ENCODE results near the gene MTFP1.
A peak's percentile ranks its signal among the peaks of the same experiment; 100 is the strongest.
"Not testable (repeated sequence)": the region's sequence is repeated elsewhere in the genome, so short reads cannot be mapped to it uniquely, and the experiment has no call there.

Gene MTFP1

GRCh38 chr22:30425616-30426387, at the start of gene MTFP1:
MTFP1 (plus strand) TSS chr22:30425768; CDS start chr22:30425880, 112 bp downstream.
- peak; percentile 33 to 57 for DNase-seq

GRCh38 chr22:30380011-30380410, 45.6 kb upstream of the MTFP1 start:
- DNase-seq, result no peak

GRCh38 chr22:30381264-30381663, 44.3 kb upstream of the MTFP1 start:
- DNase-seq, result no peak

- no peak for DNase-seq
These were observed 43.2 kb upstream of the MTFP1 start for GRCh38 chr22:30382340-30382739.

GRCh38 chr22:30383061-30383460, 42.5 kb upstream of the MTFP1 start:
- DNase-seq, result no peak

- DNase-seq, result no peak
These were observed 39.6 kb upstream of the MTFP1 start for GRCh38 chr22:30385942-30386341.

- no peak for DNase-seq
These were observed 39.0 kb upstream of the MTFP1 start for GRCh38 chr22:30386608-30386959.

- peak; percentile 72 to 83 for DNase-seq
These were observed 38.4 kb upstream of the MTFP1 start, which contains the start of gene RNF215 for GRCh38 chr22:30386960-30387827. RNF215 (minus strand) TSS chr22:30387411; CDS start chr22:30387313, 98 bp downstream.

GRCh38 chr22:30390974-30391691, 34.4 kb upstream of the MTFP1 start:
- no peak for DNase-seq

- no peak for DNase-seq
These were observed 32.8 kb upstream of the MTFP1 start for GRCh38 chr22:30392661-30393321.

GRCh38 chr22:30393322-30393680, 32.3 kb upstream of the MTFP1 start:
- no peak for DNase-seq

- DNase-seq, result no peak
These were observed 31.7 kb upstream of the MTFP1 start for GRCh38 chr22:30393885-30394284.

- DNase-seq, result peak in 1 of 2 experiments; percentile 26
These were observed 28.5 kb upstream of the MTFP1 start, which contains the start of gene SEC14L2 for GRCh38 chr22:30396871-30397655. SEC14L2 (plus strand) TSS chr22:30397018; CDS start chr22:30397117, 99 bp downstream.

GRCh38 chr22:30397656-30398635, 27.6 kb upstream of the MTFP1 start:
- DNase-seq, result no peak

GRCh38 chr22:30398685-30399680, 26.6 kb upstream of the MTFP1 start:
- no peak for DNase-seq

GRCh38 chr22:30399718-30400117, 25.9 kb upstream of the MTFP1 start:
- DNase-seq, result no peak

GRCh38 chr22:30400159-30400558, 25.4 kb upstream of the MTFP1 start:
- no peak for DNase-seq

GRCh38 chr22:30401024-30401423, 24.5 kb upstream of the MTFP1 start:
- not testable (repeated sequence) for DNase-seq
